Activated CD4-positive, alpha-beta T cell treated with anti-CD3 and anti-CD28 coated beads for 24 hours (primary cell): ENCODE results near the gene EIF3B.
A peak's percentile ranks its signal among the peaks of the same experiment; 100 is the strongest.
"Not testable (repeated sequence)": the region's sequence is repeated elsewhere in the genome, so short reads cannot be mapped to it uniquely, and the experiment has no call there.

Source experiments
- DNase-seq, 2 donors: peaks; one replicate each; pipeline ENCODE4 v3.0.0-alpha.2; 2020; ENCODE audit warnings: low read depth in 2 of 2

The EIF3B gene

GRCh38 chr7:2347351-2348063 lies 7.1 kb upstream of the EIF3B start:
- not testable (repeated sequence) for DNase-seq

GRCh38 chr7:2350055-2350454 lies 4.6 kb upstream of the EIF3B start:
- no peak for DNase-seq

GRCh38 chr7:2350861-2351260 lies 3.8 kb upstream of the EIF3B start:
- DNase-seq: no peak

GRCh38 chr7:2353113-2353935 lies 1.3 kb upstream of the EIF3B start:
- DNase-seq: no peak

GRCh38 chr7:2353936-2354185 lies 766 bp upstream of the EIF3B start:
- peak; percentile 84 to 86 for DNase-seq

GRCh38 chr7:2354939-2355704 lies 495 bp downstream of the EIF3B start:
- DNase-seq: peak in 1 of 2 donors; percentile 24

GRCh38 chr7:2355705-2356008 lies 1.0 kb downstream of the EIF3B start:
- DNase-seq: no peak

GRCh38 chr7:2357165-2357564 lies 2.5 kb downstream of the EIF3B start:
- no peak for DNase-seq

- DNase-seq: no peak
These were observed 2.9 kb downstream of the EIF3B start for GRCh38 chr7:2357571-2357970.

- DNase-seq: no peak
These were observed 4.4 kb downstream of the EIF3B start for GRCh38 chr7:2358968-2359527.

- no peak for DNase-seq
These were observed 5.0 kb downstream of the EIF3B start for GRCh38 chr7:2359610-2360009.

- no peak for DNase-seq
These were observed 6.2 kb downstream of the EIF3B start for GRCh38 chr7:2360796-2361195.

- DNase-seq: no peak
These were observed 7.9 kb downstream of the EIF3B start for GRCh38 chr7:2362385-2363088.

GRCh38 chr7:2369139-2369538 lies 14.5 kb downstream of the EIF3B start:
- DNase-seq: no peak

- no peak for DNase-seq
These were observed 16.7 kb downstream of the EIF3B start for GRCh38 chr7:2371329-2371728.

GRCh38 chr7:2372724-2373123 lies 18.1 kb downstream of the EIF3B start:
- no peak for DNase-seq

- DNase-seq: no peak
These were observed 18.5 kb downstream of the EIF3B start for GRCh38 chr7:2373124-2373556.

GRCh38 chr7:2373646-2374045 lies 19.0 kb downstream of the EIF3B start:
- no peak for DNase-seq

- DNase-seq: no peak
These were observed 19.8 kb downstream of the EIF3B start for GRCh38 chr7:2374401-2374800.

- DNase-seq: no peak
These were observed 20.5 kb downstream of the EIF3B start for GRCh38 chr7:2374830-2375728.
